HG03378 (cell line): Measurements from ENCODE around the gene TLL1.

Experiments used
- ATAC-seq: cut with Tn5 transposase; IDR thresholded peaks from one replicate; pipeline ENCODE4 v1.9.1; 2021; ENCODE audit warnings: mild to moderate bottlenecking, moderate library complexity; ENCODE audit not compliant: unreplicated experiment

Gene TLL1

DNA sequence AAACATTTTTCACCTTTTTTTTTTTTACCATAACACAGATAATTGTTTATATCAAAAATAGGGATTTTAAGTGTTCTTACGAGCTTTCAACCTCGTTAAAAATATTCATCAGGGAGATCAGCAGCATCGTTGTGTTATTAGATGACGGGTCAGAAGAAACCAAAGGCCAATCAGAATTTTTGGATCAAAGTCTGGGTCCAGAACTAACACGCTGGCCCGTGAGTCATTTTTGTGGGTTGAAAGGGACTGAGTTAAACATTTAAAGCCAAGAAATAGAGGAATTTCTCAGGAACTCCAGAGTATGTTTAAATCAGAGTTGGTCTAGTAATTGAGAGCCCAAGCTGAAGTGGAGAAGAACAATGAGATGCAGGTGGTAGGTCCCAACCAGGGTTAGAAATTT lies 170.8 kb downstream of the TLL1 start:
- ATAC-seq: no peak

DNA sequence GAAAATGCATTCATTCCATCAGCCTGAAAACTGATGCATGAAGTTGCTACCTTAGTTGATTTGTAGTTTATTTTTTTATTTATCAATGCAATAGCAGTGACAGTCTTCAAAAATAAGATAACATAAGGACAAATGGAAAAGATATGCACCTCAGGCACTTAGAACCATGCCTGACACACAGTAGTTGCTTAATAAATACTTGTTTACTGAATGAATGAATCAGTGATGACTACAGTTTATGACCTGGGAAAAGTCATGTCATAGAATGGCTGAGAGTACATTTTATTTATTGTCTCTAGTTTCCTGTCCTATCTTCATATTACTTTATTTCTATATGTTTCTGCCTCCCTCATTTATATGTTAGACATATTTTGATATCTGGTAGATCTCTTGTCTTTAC lies 171.8 kb downstream of the TLL1 start:
- no peak for ATAC-seq

DNA sequence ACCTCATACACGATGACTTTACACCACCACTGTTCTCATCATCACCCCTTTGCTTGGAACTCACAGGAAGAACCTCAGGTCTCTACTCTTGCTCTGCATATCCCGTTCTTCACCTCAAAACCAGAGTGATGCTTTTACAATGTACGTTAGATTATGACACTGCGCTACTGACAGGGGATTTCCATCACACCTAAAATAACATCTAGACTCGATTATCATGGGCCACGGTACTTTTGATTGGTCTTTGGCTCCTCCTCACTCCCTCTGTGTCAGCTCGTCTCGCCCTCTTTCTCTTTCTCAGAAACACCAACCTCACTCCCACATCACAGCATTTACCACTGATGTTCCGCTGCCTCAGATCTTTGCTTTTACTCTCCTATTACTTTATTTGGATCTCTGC lies 172.4 kb downstream of the TLL1 start:
- peak; percentile 82 for ATAC-seq

DNA sequence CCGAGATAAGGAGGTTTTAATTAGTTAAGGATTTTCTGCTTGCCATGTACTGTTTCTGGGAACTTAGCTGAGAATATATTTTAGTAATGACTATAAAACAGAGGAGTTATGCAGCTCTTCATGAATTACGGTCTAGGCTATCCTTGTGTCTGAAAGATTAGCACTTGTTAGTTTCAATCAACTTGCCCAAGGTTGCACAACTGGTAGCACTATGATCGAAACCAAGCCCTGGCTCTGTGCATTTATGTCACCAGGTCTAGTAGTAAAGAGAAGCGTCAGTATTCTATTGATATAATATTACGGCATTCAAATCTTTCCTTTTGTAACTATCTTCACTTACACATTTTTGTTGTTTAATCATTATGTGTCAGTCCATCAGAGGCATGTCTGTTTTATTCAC lies 176.0 kb downstream of the TLL1 start:
- no peak for ATAC-seq

DNA sequence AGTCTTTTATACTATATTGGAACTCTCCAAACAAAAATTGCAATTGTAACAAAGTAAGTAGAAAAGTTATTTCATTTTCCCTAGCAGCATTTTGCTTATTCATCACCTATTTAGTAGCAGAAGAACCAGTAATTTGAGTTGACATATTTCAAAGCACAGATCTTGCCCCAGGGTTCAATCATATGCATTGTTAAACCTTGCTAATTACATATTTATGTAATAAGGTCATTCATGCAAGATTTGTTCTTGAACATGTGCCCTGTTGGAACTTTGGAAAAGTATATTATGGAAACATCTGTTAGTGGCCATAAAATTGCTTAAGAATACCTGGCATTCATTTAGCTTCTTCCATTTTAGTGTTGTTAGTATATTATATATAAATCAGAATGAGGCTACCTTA lies 191.7 kb downstream of the TLL1 start:
- no peak for ATAC-seq

DNA sequence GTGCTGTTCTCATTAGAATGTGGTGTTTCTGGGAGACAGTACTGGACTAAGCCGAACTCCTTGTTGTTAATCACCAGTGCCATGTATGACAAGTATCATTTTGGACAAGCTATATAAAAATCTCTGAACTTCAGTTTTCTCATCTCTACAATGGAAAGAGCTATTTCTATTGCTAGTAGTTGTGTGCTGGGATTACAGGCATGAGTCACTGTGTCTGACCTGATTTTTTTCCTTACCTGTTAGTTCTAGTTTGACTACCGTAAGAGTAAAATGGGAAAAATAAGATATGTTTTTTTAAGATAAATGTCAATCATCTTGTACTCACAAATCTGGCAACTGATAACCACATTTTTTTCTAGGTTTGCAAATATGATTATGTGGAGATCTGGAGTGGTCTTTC lies 192.3 kb downstream of the TLL1 start:
- no peak for ATAC-seq

DNA sequence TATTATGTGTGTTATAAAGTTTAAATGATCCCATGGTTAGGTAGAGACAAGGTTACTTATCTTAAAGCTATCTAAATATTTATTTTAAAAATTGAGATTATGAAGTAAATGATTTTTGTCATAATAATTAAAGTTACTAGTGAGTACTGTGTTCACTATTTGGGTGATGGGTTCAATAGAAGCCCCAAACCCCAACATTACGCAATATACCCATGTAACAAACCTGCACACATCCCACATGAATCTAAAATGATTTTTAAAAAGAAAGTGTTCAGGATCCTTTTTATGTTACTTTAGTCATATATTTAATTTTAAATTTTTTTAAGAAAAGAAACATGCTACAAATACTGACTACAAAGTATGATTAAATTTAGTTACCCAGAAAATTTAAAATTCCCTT lies 193.9 kb downstream of the TLL1 start:
- ATAC-seq: no peak

DNA sequence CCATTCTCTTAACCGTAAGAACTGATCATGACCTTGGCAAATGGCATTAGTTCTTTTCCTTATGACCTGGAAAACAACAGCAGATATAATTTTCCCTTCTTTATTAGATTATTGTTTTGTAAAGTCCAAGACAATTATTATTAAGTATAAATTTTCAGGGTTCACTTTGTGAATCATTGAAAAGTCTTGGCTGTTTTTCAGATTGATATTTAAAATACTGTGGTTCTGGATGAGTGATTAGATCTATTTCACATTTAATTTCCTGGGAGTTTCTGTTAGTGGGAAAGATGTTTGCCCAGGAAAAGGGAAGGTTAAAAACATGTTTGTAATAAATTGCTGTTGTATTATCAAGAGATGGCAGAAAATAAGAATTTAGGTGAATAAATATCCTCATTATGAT lies 194.9 kb downstream of the TLL1 start:
- no peak for ATAC-seq

DNA sequence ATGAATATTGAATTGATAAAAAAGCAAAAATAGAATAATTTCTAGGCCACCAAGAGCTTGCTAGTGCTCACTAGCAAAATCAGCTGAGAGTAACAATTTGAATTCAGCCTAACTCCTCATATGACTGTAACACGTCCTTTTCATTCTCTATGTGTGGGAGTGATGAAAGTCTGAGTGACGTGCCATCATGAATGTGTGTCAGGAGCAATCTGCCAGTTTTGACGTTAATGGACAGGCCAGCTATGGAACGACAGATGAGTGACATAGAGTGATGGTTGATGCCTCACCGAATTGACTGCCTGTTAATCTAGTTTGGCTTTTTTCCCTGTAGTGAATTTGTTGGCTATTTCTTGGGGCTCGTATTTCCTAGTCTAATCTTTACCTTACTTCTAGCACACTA lies 200.7 kb downstream of the TLL1 start:
- no peak for ATAC-seq

DNA sequence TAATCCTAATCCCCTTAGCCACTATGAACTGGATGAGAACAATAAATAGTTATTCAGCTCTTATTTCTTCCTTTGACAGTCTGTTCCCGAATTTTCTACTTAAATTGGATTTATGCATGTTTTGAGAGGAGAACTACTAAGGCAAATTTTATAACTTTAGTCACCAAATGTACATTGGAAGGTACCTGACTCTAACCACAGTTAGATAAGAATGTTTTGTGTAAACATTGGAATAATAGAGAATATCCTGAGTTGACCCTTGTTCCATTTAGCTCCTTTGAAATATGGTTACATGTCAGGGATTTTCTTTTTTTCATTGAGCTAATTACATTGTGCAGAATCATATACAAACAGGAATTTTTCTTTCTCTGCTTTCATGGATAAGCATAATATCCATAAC lies 202.6 kb downstream of the TLL1 start:
- no peak for ATAC-seq

DNA sequence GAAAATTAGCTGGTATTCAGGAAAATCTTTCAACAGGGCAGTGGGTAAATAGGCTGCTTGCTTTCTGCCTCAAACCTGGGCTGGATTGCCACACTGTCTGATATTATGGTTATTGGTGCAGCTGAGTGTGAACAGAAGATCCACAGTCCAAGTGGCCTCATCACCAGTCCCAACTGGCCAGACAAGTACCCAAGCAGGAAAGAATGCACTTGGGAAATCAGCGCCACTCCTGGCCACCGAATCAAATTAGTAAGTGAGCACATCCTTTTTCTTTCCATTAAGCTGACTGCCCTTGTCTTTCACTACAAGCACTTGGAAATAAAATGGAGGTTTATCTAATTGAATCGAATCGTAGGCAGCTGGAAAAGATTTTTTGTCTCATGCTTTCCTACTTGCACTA lies 204.7 kb downstream of the TLL1 start:
- ATAC-seq: no peak

DNA sequence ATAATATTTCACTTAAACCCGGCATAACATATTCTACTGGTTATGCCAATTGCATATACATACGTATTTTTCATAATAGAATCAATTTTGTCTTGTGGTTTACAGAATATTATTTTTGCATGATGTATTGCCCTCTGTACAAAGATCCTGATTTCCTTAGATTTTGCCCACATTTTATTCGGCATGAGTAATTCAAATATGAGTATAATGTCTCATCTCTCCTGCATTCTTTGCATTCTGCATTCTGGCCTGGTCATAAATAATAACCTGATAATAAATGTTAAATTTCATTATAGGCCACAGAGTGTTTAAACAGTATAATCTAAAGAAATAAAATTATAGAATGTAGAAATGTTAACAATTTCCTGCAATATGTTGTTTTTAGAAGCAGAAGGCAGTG lies 205.3 kb downstream of the TLL1 start:
- no peak for ATAC-seq

DNA sequence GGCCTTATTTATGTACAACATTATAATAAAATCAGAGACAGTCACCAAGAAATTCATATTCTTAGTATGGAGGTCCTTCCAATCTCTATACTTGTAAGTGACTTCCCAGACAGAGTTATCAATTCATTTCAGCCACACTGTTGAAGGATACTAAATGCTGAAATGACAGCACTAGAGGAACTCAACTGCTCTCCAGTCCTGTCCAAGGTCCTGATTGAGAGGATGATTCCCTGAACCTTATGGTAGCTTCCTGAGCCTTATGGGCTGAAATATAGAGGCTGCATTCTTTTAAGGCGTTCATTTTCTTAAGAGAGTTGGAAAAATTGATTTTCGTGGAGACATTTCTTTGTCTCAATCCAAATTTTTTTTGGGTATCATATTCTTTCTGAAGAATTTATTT lies 205.9 kb downstream of the TLL1 start:
- no peak for ATAC-seq

DNA sequence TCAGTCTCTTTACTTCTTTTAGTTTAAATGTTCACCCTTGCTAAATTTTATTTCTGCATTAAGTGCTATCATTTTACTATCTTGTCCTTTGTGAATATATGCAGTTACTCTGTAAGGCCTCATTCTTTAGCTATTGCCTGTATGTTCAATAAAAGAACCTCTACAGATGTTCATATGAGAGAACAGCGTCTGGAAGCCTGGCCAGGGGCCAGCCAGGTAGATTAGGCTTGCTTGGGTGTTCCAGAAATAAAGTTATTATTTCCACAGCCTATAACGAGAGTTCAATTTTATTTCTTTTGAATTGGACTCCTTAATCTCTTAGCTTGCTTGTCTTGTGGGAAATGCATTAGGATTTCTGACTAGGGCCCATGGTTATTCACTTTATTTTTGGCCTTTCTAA lies 214.5 kb downstream of the TLL1 start:
- no peak for ATAC-seq

DNA sequence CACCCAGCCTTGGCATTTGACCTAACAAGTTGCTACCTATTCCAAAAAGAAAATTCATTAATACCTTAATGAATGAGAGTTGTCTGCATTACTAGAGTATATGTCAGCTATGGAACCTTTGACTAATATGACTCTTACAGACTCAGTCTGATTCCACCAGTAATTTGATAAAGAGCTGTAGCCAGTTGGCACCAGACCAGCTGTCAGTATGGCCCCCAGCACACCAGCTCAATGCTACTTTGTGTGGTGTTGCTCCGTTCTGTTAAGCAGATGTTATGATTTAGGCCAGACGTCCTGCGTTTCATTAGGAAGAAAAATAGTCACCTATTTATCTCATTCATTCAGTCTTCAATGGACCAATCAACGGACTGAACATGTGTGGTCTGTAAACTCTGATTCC lies 215.5 kb downstream of the TLL1 start:
- ATAC-seq: no peak

DNA sequence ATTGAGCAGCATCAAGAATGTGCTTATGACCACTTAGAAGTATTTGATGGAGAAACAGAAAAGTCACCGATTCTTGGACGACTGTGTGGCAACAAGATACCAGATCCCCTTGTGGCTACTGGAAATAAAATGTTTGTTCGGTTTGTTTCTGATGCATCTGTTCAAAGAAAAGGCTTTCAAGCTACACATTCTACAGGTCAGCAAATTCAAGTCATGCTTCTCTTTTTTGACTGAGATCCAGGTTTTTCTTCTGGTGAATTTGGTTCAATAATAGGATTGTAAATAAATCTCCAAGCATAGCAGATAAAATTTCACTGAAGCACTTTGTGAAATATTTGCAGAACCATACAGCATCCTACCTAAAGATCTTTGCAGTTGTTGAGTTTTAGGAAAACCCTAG lies 218.1 kb downstream of the TLL1 start:
- no peak for ATAC-seq

DNA sequence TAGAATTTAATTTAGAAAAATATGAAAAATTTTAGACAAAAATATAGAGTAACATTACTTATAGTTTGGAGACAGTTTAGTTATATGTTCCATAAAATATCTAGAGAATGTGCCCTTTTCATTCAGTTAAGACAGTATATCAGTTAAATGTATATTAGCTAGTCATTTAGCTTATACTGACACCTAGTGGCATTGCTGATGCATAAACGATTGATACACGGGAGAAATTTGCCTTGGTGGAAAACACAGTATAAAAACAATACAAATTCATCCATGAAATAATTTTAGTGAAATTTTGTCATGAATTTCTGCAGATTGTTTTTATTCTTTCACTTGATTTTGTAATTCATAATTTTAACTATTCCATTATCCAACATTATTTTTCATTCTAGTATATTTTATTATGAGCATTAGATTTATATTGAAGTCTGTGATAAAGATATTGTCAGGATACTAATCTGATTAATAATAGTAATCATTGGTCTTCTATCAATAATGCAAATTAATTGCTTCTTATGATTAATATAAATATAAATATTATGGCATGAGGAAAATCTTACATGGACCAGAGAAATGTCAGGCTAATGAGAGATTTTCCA lies 219.0 kb downstream of the TLL1 start:
- peak; percentile 89 for ATAC-seq

DNA sequence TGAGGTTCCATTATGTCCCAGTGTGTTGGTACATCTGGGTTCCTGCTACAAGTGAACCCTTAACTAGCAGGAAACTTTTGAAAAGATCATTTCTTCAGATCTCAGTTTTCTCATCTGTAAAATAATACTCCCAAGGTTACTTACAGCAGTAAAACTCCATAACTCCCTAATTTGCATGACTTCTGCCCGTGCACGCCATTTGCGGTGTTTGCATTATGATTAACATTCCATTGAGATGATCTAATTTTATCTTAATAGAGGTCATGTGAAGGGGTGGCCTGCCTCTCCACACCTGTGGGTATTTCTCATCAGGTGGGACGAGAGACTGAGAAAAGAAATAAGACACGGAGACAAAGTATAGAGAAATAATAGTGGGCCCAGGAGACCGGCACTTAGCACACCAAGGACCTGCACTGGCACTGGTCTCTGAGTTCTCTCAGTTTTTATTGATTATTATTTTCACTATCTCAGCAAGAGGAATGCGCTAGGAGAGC lies 219.8 kb downstream of the TLL1 start:
- ATAC-seq: no peak

DNA sequence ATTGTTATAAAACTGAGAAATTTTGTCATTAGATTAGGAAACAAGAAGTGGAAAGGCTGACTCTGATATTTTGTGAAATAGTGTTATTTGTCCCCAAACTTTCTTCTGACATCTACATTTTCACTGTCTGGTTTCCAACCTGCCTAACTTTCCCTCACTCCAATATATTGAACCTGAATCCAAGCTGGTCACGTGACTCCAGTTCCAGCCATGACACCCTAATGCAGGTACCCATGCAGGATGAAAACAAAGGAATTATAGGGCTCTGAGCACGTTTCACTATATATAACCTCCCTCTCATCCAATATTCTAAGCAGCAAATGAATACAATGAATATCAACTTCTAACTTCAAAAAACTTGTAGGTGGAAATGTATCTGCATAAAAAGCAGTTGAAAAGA lies 231.6 kb downstream of the TLL1 start:
- ATAC-seq: no peak

DNA sequence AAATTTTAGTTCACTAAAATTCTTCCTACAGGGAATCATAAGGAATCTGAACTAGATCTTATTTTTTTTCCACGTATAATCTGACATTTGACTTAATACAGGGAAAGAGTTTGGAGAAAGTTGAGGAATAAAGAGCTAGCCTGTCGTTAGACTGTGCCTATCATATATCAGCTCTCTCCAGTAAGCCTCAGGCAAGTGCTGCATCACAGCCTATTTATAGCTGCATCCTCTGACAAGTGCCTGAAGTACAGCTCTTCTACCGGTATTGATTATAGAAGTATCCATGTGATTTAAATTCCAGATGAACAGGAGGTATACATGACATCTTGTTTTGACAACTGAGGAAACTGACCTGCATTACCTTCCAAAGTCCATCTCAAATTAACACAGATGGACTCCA lies 248.9 kb downstream of the TLL1 start:
- ATAC-seq: no peak

DNA sequence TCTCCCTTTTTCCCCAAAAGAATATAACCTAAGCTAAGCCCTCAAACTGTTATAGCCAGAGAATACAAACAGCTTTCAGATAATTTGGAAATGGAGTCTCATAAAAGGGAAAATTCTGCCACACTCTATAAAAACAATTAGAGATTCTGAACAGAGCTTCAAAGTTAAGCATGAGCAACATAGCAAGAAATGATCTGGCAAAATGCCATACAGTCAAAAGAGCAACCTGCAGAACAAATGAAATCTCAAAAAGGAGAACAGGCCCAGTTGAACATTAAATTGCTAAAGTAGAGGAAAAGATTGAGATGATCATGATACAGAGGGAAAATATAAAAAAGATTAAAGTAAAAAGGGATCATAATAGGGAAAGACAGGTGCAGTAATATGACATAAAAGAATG lies 250.5 kb downstream of the TLL1 start:
- ATAC-seq: no peak

DNA sequence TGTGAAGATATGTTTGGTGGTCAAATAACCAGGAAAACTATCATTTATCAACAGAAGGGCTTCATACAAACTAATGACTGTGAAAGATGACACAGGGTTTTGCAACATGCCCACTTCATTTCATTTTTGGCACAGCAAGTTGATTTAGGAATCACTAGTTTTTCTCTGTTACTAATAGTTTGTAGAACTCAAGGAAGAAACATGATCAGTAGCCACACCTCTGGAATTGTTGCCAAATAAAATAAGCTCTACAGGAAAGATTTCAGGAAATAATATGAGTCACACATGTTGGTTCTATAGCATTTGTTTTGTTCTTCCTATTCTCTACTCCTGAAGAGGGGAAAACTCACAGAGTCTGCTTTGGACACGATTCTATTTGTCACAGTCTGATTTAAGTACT lies 255.4 kb downstream of the TLL1 start:
- ATAC-seq: no peak

DNA sequence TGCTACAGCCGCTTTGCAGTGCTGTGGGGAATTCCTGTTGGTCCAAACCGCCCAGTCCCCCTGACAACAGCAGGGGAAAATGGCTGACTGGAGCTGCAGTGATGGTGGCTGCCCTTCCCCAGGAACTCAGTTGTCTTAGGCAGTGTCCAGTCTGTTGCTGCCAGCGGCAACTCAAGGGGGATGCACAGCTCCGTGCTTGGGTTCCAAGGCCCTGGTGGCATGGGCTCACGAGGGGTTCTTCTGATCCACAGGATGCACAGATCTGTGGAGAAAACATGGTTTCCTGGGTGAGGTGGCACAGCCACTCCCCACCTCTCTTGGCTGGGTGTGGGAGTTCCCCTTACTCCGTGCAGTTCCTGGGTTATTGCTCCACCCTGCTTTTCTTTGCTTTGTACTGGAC lies 261.2 kb downstream of the TLL1 start:
- no peak for ATAC-seq

DNA sequence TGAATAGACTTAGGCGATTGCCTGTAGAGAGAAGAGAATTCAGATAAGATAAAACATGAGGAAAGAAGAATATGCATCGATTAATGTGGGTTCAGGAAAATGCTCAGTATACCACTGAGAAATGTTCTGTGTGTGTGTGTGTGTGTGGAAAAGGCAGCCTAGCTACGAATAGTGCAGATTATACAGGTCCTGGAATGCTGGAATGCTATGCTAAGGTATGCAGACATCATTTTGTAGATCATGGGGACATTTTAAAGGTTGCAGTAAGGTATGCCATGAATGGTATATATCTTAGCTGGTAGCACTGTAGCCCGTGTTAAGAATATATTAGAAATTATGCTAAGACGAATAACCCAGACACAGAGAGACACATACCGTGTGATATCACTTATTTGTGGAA lies 267.9 kb downstream of the TLL1 start:
- no peak for ATAC-seq
